ENCODE results near the gene CEBPE. TPM values are rescaled to one million over a fixed set of nuclear protein-coding genes. Genes with fewer than 3 reads are reported as not detected.

Gene CEBPE
- total and polyA plus RNA-seq, 2 donors (not counting 3 experiments of a cell fraction or from before 2014, with no cell fraction given) = not detected

GRCh38 chr14:23076785-23077408, 42.2 kb downstream of the CEBPE start:
- no peak overlapping the region for H3K4me3 ChIP-seq (replicated peaks in 1 of 3; ENCODE audit: insufficient read depth in 1 of 3, low read depth in 1 of 3, low read length in 3 of 3)
- H3K9ac ChIP-seq (replicated peaks; ENCODE audit: extremely low read depth, insufficient read depth, low read length) = no peak overlapping the region
- FAIRE-seq = no peak
- H3K36me3 ChIP-seq (ENCODE audit: control insufficient read depth in 2 of 2, extremely low read depth in 1 of 2, insufficient read depth in 2 of 2, low read length in 2 of 2) = peaks cover 40 to 46% of the 10 kb centered on the region in 2 experiments
- no peaks in the 10 kb centered on the region for H3K9me1 ChIP-seq (replicated peaks; ENCODE audit: control insufficient read depth, extremely low read depth, insufficient read depth, low read length)
- dilution Hi-C loops (cut with MboI; ENCODE audit: extremely low pct_ligation_motif_present, low sequenced_read_pairs) (no loop called here), intact Hi-C loops (cut with micrococcal nuclease) (loop anchor here (1.0 kb wide), 2 partner anchors 32 to 110 kb away; no protein-coding TSS in a partner anchor)
- H2AFZ ChIP-seq (ENCODE audit: low read depth, low read length) = no peak overlapping the region
- H3K4me1 ChIP-seq (ENCODE audit: control insufficient read depth, extremely low read depth, insufficient read depth, low read length) = peaks cover 27% of the 10 kb centered on the region
- peaks cover 8% of the 10 kb centered on the region for H3K79me2 ChIP-seq (ENCODE audit: control insufficient read depth, insufficient read depth, low read length)
- CTCF ChIA-PET = interaction anchor here (0.5 to 5.1 kb wide), 25 partner anchors 8 to 229 kb away, joined by 3 to 88 read pairs (median 6); partner anchors contain the start of genes ACIN1, BCL2L2, C14orf119 and CDH24
- no peak overlapping the region for H3K4me2 ChIP-seq (ENCODE audit: insufficient read depth, low read length)
- no peaks in the 10 kb centered on the region for H3K27me3 ChIP-seq (ENCODE audit: control insufficient read depth in 2 of 2, insufficient read depth in 2 of 2, low read length in 2 of 2)
- H3K9me3 ChIP-seq (replicated peaks; ENCODE audit: control insufficient read depth, insufficient read depth, low read length) = no peaks in the 10 kb centered on the region
- DNase-seq (ENCODE audit: low read depth, low spot score) = peak; percentile 49
- H3K27ac ChIP-seq (ENCODE audit: insufficient read depth, low read depth, low read length) = no peak overlapping the region
- POLR2A ChIA-PET = no interaction called here
- no peak for TF ChIP-seq MYC (IDR thresholded peaks at IDR 0.05; ENCODE audit: low read depth, low read length)
- TF ChIP-seq CTCF (IDR thresholded peaks at IDR 0.05; ENCODE audit: extremely low read depth in 1 of 2, insufficient read depth in 1 of 2, low read depth in 1 of 2, low read length in 2 of 2) = peak; percentile 46 to 53
- no peaks in the 10 kb centered on the region for H4K20me1 ChIP-seq (replicated peaks; ENCODE audit: control insufficient read depth, extremely low read depth, insufficient read depth, low read length)
- BruUV-seq (replicated peaks) = no TSS peak

- no peak for TF ChIP-seq POLR2A (IDR thresholded peaks at IDR 0.05; ENCODE audit: low read depth, low read length)
- no peak for TF ChIP-seq POLR2AphosphoS5 (IDR thresholded peaks at IDR 0.05; ENCODE audit: insufficient read depth, low read depth, low read length)
- TF ChIP-seq GATA2 (IDR thresholded peaks at IDR 0.05; ENCODE audit: insufficient read depth, insufficient read length, low read depth, low read length) = no peak
- TF ChIP-seq CTCF (IDR thresholded peaks at IDR 0.05; ENCODE audit: extremely low read depth in 1 of 2, insufficient read depth in 1 of 2, low read depth in 1 of 2, low read length in 2 of 2) = no peak
- no peak for TF ChIP-seq MYC (IDR thresholded peaks at IDR 0.05; ENCODE audit: low read depth, low read length)
- TF ChIP-seq JUN (IDR thresholded peaks at IDR 0.05; ENCODE audit: borderline replicate concordance, insufficient read depth, insufficient read length, low read depth) = no peak
- no peak for TF ChIP-seq EZH2 (IDR thresholded peaks at IDR 0.05; ENCODE audit: borderline replicate concordance, low read depth, low read length, severe bottlenecking)
- TF ChIP-seq, protein P1, sequence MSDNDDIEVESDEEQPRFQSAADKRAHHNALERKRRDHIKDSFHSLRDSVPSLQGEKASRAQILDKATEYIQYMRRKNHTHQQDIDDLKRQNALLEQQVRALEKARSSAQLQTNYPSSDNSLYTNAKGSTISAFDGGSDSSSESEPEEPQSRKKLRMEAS (IDR thresholded peaks at IDR 0.05; ENCODE audit: insufficient read depth, insufficient read length) = no peak
- TF ChIP-seq FOS (IDR thresholded peaks at IDR 0.05; ENCODE audit: borderline replicate concordance, insufficient read depth, low read length) = no peak
- no peak for DNase-seq (ENCODE audit: low read depth, low spot score)
- Histone ChIP-seq H3K79me2 (ENCODE audit: control insufficient read depth, insufficient read depth, low read length) (peaks cover 22% of the 10 kb centered on the region), H3K9me3 (replicated peaks; ENCODE audit: control insufficient read depth, insufficient read depth, low read length) (no peaks in the 10 kb centered on the region), H3K4me3 (replicated peaks in 1 of 3; ENCODE audit: insufficient read depth in 1 of 3, low read depth in 1 of 3, low read length in 3 of 3) (no peak overlapping the region), H3K27me3 (ENCODE audit: control insufficient read depth in 2 of 2, insufficient read depth in 2 of 2, low read length in 2 of 2) (no peaks in the 10 kb centered on the region), H3K4me2 (ENCODE audit: insufficient read depth, low read length) (no peak overlapping the region), H3K9me1 (replicated peaks; ENCODE audit: control insufficient read depth, extremely low read depth, insufficient read depth, low read length) (no peaks in the 10 kb centered on the region), H3K4me1 (ENCODE audit: control insufficient read depth, extremely low read depth, insufficient read depth, low read length) (peaks cover 34% of the 10 kb centered on the region), H3K9ac (replicated peaks; ENCODE audit: extremely low read depth, insufficient read depth, low read length) (no peak overlapping the region), H3K36me3 (ENCODE audit: control insufficient read depth in 2 of 2, extremely low read depth in 1 of 2, insufficient read depth in 2 of 2, low read length in 2 of 2) (peaks cover 32 to 35% of the 10 kb centered on the region in 2 experiments), H4K20me1 (replicated peaks; ENCODE audit: control insufficient read depth, extremely low read depth, insufficient read depth, low read length) (no peaks in the 10 kb centered on the region), H2AFZ (ENCODE audit: low read depth, low read length) (no peak overlapping the region), H3K27ac (ENCODE audit: insufficient read depth, low read depth, low read length) (no peak overlapping the region)
- ChIA-PET POLR2A (no interaction called here), CTCF (interaction anchor here (0.7 to 5.1 kb wide), 3 partner anchors 20 to 45 kb away, joined by 3 to 46 read pairs (median 5); partner anchors contain the start of genes ACIN1 and CEBPE)
- BruUV-seq (replicated peaks) = no TSS peak
- dilution Hi-C loops (cut with MboI; ENCODE audit: extremely low pct_ligation_motif_present, low sequenced_read_pairs) (no loop called here), intact Hi-C loops (cut with micrococcal nuclease) (no loop called here)
- FAIRE-seq = no peak
These were observed 44.1 kb downstream of the CEBPE start for GRCh38 chr14:23074906-23075305.

Data from endothelial cell of umbilical vein (primary cell).